Thyroid gland (tissue), 4 donors: Measurements from ENCODE around the gene IL34. TPM values are rescaled to one million over a fixed set of nuclear protein-coding genes. Genes with fewer than 3 reads are reported as not detected.

Source experiments
- DNase-seq, 2 donors: peaks; one replicate each; pipeline ENCODE4 v3.0.0-alpha.2; 2019
- H3K27ac ChIP-seq, 3 donors: fragments of 200-600 bp; sonication (generic); 1 replicate in 2 of 3; 2 replicates in 1 of 3; pipeline ENCODE4 v1.5.1; 2016 to 2019; ENCODE audit warnings: mild to moderate bottlenecking in 1 of 3, moderate library complexity in 1 of 3
- H3K27me3 ChIP-seq: fragments of 200-600 bp; sonication (generic); one replicate; pipeline ENCODE4 v1.5.1; 2019
- H3K36me3 ChIP-seq, 2 donors: fragments of 200-600 bp; sonication (generic); one replicate each; pipeline ENCODE4 v1.5.1; 2016 to 2019
- H3K4me1 ChIP-seq, 2 donors: fragments of 200-600 bp; sonication (generic); one replicate each; pipeline ENCODE4 v1.5.1; 2017 to 2019
- H3K4me3 ChIP-seq, 3 donors: fragments of 200-600 bp; sonication (generic); replicated peaks in 1 of 3; 1 replicate in 2 of 3; 2 replicates in 1 of 3; pipeline ENCODE4 v1.5.1; 2016; ENCODE audit warnings: mild to moderate bottlenecking in 1 of 3
- H3K9me3 ChIP-seq: fragments of 200-600 bp; sonication (generic); one replicate; pipeline ENCODE4 v1.5.1; 2017
- POLR2A ChIP-seq, 2 donors: fragments of 450-650 bp; IDR thresholded peaks; one replicate each; pipeline ENCODE4 v1.6.1; 2017; ENCODE audit warnings: antibody characterized with exemption in 2 of 2, mild to moderate bottlenecking in 2 of 2, moderate library complexity in 1 of 2
- WGBS, 2 donors: methylation state at CpG; one replicate each; pipeline ENCODE4 v1.1.5; 2017; 5-methylcytosine and 5-hydroxymethylcytosine counted together
- intact Hi-C: fragments of 100-400 bp; cut with DNase I; formaldehyde crosslinking; loops from one replicate; pipeline ENCODE4 v1.15.1; 2023
- total RNA-seq, 4 donors: library from RNA; depleted of rRNA; stranded (reverse); fragments of >200 nt; gene quantifications; one replicate each; pipeline ENCODE4 v1.2.3, GENCODE V29; 2016
- TF ChIP-seq, protein P1 (sequence below), 6 experiments: fragments of 200-600 bp in 3 of 6; fragments of 450-650 bp in 3 of 6; sonication (generic) in 3 of 6; IDR thresholded peaks; one replicate each; pipeline ENCODE4 v1.5.1; 2016 to 2019; ENCODE audit warnings: antibody characterized with exemption in 6 of 6, mild to moderate bottlenecking in 2 of 6, inconsistent platforms in 1 of 6, moderate library complexity in 1 of 6

The IL34 gene
- total RNA-seq, 4 donors from 2014 or later: 3.5 to 9.6 (median 5.0) TPM

DNA sequence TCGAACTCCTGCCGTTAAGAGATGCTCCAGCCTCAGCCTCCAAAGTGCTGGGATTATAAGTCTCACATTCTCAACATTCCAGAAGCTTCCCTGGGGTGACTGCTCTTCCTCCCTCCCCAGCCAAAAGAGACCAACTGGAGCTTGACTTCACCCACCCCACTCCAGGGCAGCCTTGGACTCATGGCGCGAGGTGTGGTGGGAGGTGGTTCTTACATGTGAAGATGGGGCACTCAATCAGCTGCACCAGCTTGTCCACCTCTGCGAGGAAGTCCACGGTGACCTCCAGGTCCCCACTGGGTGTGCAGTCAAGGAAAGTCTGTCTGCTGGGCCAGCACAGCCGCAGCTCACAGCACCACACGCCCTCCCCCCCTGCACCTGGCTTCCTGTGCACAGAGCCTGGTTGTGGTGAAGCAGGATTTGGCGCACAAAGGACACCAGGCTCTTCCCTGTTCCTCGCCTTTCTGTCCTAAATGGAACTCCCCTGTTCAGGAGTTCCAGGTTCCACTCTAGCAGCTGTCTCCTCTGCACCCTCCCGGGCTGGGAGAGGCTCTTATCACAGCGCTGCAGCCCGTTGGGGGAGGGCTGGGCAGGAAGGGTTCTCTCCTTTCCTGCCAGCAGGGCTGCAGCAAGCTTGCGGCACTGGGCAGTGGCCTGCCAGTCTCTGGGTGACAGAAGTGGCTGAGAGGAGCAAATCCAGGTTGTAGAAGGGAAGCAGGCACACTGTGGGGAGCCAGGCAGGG, 49.1 kb downstream of the IL34 start:
- intact Hi-C loops: no loop called here
- Histone ChIP-seq H3K9me3 (no peaks in the 10 kb centered on the region), H3K27ac (peak overlapping the region in 2 of 3 donors; percentile 12 to 30), H3K4me3 (no peak overlapping the region), H3K36me3 (peaks cover 0 to 4% of the 10 kb centered on the region in 2 donors), H3K4me1 (peaks cover 3 to 69% of the 10 kb centered on the region in 2 donors), H3K27me3 (no peaks in the 10 kb centered on the region)
- 36 to 58% methylated on average over 7 to 14 of the region's 14 CpGs for WGBS, 2 donors
- TF ChIP-seq, protein P1, sequence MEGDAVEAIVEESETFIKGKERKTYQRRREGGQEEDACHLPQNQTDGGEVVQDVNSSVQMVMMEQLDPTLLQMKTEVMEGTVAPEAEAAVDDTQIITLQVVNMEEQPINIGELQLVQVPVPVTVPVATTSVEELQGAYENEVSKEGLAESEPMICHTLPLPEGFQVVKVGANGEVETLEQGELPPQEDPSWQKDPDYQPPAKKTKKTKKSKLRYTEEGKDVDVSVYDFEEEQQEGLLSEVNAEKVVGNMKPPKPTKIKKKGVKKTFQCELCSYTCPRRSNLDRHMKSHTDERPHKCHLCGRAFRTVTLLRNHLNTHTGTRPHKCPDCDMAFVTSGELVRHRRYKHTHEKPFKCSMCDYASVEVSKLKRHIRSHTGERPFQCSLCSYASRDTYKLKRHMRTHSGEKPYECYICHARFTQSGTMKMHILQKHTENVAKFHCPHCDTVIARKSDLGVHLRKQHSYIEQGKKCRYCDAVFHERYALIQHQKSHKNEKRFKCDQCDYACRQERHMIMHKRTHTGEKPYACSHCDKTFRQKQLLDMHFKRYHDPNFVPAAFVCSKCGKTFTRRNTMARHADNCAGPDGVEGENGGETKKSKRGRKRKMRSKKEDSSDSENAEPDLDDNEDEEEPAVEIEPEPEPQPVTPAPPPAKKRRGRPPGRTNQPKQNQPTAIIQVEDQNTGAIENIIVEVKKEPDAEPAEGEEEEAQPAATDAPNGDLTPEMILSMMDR (IDR thresholded peaks at IDR 0.05): no peak
- peak; percentile 69 to 70 for DNase-seq

DNA sequence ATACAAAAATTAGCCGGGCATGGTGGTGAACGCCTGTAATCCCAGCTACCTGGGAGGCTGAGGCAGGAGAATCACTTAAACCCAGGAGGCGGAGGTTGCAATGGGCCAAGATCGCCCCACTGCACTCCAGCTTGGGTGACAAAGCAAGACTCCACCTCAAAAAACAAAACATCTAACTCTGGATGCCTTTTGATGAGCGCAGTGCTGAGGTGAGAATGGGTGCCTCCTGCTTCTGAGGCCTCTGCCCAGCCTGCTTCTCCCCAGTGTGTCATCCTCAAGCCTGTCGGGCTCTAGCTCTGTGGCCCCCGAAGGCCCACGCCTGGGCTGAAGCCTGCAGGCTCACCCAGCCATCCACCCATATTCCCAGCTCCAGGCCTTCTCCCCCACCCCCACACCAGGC, 50.0 kb downstream of the IL34 start:
- H3K36me3 ChIP-seq: peaks cover 0 to 4% of the 10 kb centered on the region in 2 donors

DNA sequence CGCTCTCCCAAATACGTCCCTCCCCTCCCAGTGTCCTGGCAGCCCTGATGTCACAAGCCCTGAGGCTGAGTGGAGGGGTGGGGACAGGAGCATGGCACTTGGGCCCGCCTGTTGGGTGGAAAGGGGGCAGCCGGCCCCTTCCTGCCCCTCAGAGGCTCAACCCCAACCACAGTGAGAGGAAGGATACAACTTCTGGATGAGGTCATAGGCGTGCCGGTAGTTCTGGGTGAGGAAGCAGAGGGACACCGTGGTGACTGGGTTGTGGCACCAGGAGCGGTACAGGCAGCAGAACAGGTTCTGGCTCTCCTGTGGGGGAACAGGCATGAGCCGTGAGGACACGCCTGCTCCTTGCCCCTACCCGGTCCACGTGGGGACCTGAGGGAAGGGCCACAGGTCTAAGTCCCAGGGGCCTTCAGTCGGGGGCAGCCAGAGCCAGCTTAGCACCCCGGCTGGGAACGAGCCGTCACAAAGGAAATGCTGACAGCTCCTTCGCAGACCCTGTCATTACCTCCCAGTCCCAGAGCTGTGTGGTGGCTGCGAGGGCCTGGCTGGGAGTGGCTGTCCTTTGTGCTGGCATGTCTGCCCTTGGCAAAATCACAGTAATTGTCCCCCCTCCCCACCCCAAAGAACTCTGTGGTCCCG, 50.7 kb downstream of the IL34 start:
- WGBS, 2 donors: 66 to 68% methylated on average over 16 to 17 of the region's 19 CpGs
- H3K36me3 ChIP-seq: peaks cover 0 to 4% of the 10 kb centered on the region in 2 donors
- peak; percentile 63 for DNase-seq
- H3K4me1 ChIP-seq: peaks cover 8 to 66% of the 10 kb centered on the region in 2 donors
- intact Hi-C loops: no loop called here
- TF ChIP-seq, protein P1 (IDR thresholded peaks at IDR 0.05): no peak
- TF ChIP-seq POLR2A (IDR thresholded peaks at IDR 0.05): no peak
- H3K9me3 ChIP-seq: no peaks in the 10 kb centered on the region
- no peaks in the 10 kb centered on the region for H3K27me3 ChIP-seq
- H3K4me3 ChIP-seq: no peak overlapping the region
- peak overlapping the region in 2 of 3 donors; percentile 2 to 28 for H3K27ac ChIP-seq

More for the DNA sequence above, 50.0 kb downstream of the IL34 start:
- no peak for DNase-seq
- intact Hi-C loops: no loop called here
- Histone ChIP-seq H3K4me1 (peaks cover 8 to 69% of the 10 kb centered on the region in 2 donors), H3K27me3 (no peaks in the 10 kb centered on the region), H3K27ac (peak overlapping the region in 1 of 3 donors; percentile 24), H3K9me3 (no peaks in the 10 kb centered on the region), H3K4me3 (no peak overlapping the region)
- TF ChIP-seq POLR2A (IDR thresholded peaks at IDR 0.05): no peak
- TF ChIP-seq, protein P1 (IDR thresholded peaks at IDR 0.05): no peak
- 84 to 93% methylated on average over 6 of the region's 8 CpGs for WGBS, 2 donors

GRCh38 chr16:70697594-70698170, 51.3 kb downstream of the IL34 start:
- peaks cover 0 to 4% of the 10 kb centered on the region in 2 donors for H3K36me3 ChIP-seq
- intact Hi-C loops: no loop called here
- no peaks in the 10 kb centered on the region for H3K9me3 ChIP-seq
- H3K4me1 ChIP-seq: peaks cover 8 to 64% of the 10 kb centered on the region in 2 donors
- no peaks in the 10 kb centered on the region for H3K27me3 ChIP-seq
- WGBS, 2 donors: 70 to 78% methylated on average over 13 of the region's 14 CpGs
- DNase-seq: no peak
- TF ChIP-seq, protein P1 (IDR thresholded peaks at IDR 0.05): no peak
- no peak for TF ChIP-seq POLR2A (IDR thresholded peaks at IDR 0.05)
- H3K27ac ChIP-seq: peak overlapping the region in 1 of 3 donors; percentile 28
- H3K4me3 ChIP-seq: no peak overlapping the region
